ENCODE data around the gene MORN1. TPM values are rescaled to one million over a fixed set of nuclear protein-coding genes. Genes with fewer than 3 reads are reported as not detected.
A peak's percentile ranks its signal among the peaks of the same experiment; 100 is the strongest.

MORN1 gene
- total and polyA plus RNA-seq, 9 of the 15 experiments (the other 6 are each of a cell fraction or from before 2014, with no cell fraction given), result 0.24 to 9.3 (median 4.2) TPM

- in situ Hi-C loops (cut with MboI), result no loop called here
- 92% methylated on average over 24 of the region's 24 CpGs for WGBS (ENCODE audit: insufficient coverage, low coverage, missing lambda C conversion rate)
- DNase-seq (ENCODE audit: extremely low read depth in 1 of 4, low spot score in 3 of 4) (no peak), ATAC-seq (no peak), FAIRE-seq (no peak)
- Histone ChIP-seq H3K4me3 (no peak overlapping the region), H3K9ac (ENCODE audit: insufficient read depth in 1 of 2, low read depth in 2 of 2, low read length in 2 of 2) (peak overlapping the region in 1 of 2 experiments; percentile 45; a peak in 1 of 4 replicates), H3K9me3 (replicated peaks; ENCODE audit: control insufficient read depth, insufficient read depth, low read depth, low read length) (no peaks in the 10 kb centered on the region), H3K27me3 (ENCODE audit: control insufficient read depth in 2 of 2, insufficient read depth in 2 of 2, low read length in 2 of 2) (no peaks in the 10 kb centered on the region), H3K4me2 (ENCODE audit: insufficient read depth, low read length) (no peak overlapping the region), H3K9me1 (ENCODE audit: control insufficient read depth, insufficient read depth, low read length) (peaks cover 17% of the 10 kb centered on the region), H3K36me3 (ENCODE audit: control insufficient read depth, insufficient read depth, low read length) (peaks cover 17% of the 10 kb centered on the region; the same call in 2 of the 3 replicates), H3K27ac (ENCODE audit: extremely low read depth, low read depth, low read length) (no peak overlapping the region), H3K79me2 (ENCODE audit: control insufficient read depth, insufficient read depth, low read length) (peaks cover 97% of the 10 kb centered on the region), H2AFZ (ENCODE audit: low read depth, low read length) (no peak overlapping the region), H4K20me1 (replicated peaks; ENCODE audit: control insufficient read depth, insufficient read depth, low read length) (peaks cover 49% of the 10 kb centered on the region), H3K4me1 (replicated peaks in 1 of 2; ENCODE audit: control insufficient read depth in 2 of 2, insufficient read depth in 2 of 2, low read length in 2 of 2) (peaks cover 27 to 90% of the 10 kb centered on the region in 2 experiments)
- POLR2A ChIA-PET, result interaction anchor here (0.7 kb wide), 1 partner anchor 8 kb away, joined by 3 read pairs; no protein-coding TSS in a partner anchor
- TF ChIP-seq HNRNPH1 (optimal IDR thresholded peaks at IDR 0.05; ENCODE audit: low read depth, low read length) (no peak), ETS1 (conservative IDR thresholded peaks at IDR 0.05; ENCODE audit: control insufficient read depth, low read depth, low read length) (0 out of 2 replicates have a peak, but pooled peaks have one; percentile 20), POLR2G (IDR thresholded peaks at IDR 0.05; ENCODE audit: low read depth, low read length) (0 out of 2 replicates have a peak, but pooled peaks have one; percentile 5), NCOR1 (IDR thresholded peaks at IDR 0.05) (no peak), ZNF609 (CRISPR knock-in tag; IDR thresholded peaks at IDR 0.05; ENCODE audit: borderline replicate concordance) (no peak), CSDE1 (IDR thresholded peaks at IDR 0.05) (no peak)
- CTCF ChIA-PET (ENCODE audit: low intra/inter-chr PET ratio), result no interaction called here
- intact Hi-C loops (cut with micrococcal nuclease), result no loop called here
- BruUV-seq (replicated peaks), result no TSS peak
Measured at GRCh38 chr1:2274231-2274928, 117.0 kb downstream of the MORN1 start.

Data from K562 (cell line).